Astrocyte (in vitro differentiated cells and primary cell): ENCODE data around the gene SLC35A3. TPM values are rescaled to one million over a fixed set of nuclear protein-coding genes. Genes with fewer than 3 reads are reported as not detected.

ENCODE experiments used
- DNase-seq: peaks from one replicate; pipeline ENCODE4 v3.0.0-alpha.2; 2010; ENCODE audit warnings: low read depth
- FAIRE-seq: peaks from 2 replicates; lab custom pipeline; 2011; peaks lifted over from hg19 to GRCh38; lab: Jason Lieb, UNC
- H2AFZ ChIP-seq: 2 replicates; pipeline ENCODE4 v1.6.0; 2012; ENCODE audit warnings: low read depth, low read length, inconsistent platforms
- H3K27ac ChIP-seq: 2 replicates; pipeline ENCODE4 v1.5.1; 2011; ENCODE audit warnings: low read depth, low read length, inconsistent platforms
- H3K27me3 ChIP-seq: 2 replicates; pipeline ENCODE4 v1.6.0; 2011; ENCODE audit warnings: low read length, inconsistent platforms; ENCODE audit not compliant: insufficient read depth
- H3K36me3 ChIP-seq: 2 replicates; pipeline ENCODE4 v1.5.1; 2011; ENCODE audit warnings: low read length, inconsistent platforms; ENCODE audit not compliant: insufficient read depth
- H3K4me1 ChIP-seq: 2 replicates; pipeline ENCODE4 v1.5.1; 2011; ENCODE audit warnings: low read length, inconsistent platforms; ENCODE audit not compliant: insufficient read depth
- H3K4me2 ChIP-seq: 2 replicates; pipeline ENCODE4 v1.6.0; 2012; ENCODE audit warnings: low read length, inconsistent platforms
- H3K4me3 ChIP-seq: 2 replicates; pipeline ENCODE4 v1.5.1; 2011; ENCODE audit warnings: low read depth, mild to moderate bottlenecking, low read length, inconsistent platforms; ENCODE audit not compliant: insufficient read depth
- H3K79me2 ChIP-seq: 2 replicates; pipeline ENCODE4 v1.6.0; 2012; ENCODE audit warnings: mild to moderate bottlenecking, low read length, inconsistent platforms; ENCODE audit not compliant: insufficient read depth
- H3K9ac ChIP-seq: 2 replicates; pipeline ENCODE4 v1.6.0; 2012; ENCODE audit warnings: mild to moderate bottlenecking, low read length, inconsistent platforms
- H3K9me3 ChIP-seq: 2 replicates; pipeline ENCODE4 v1.5.1; 2012; ENCODE audit warnings: low read depth, mild to moderate bottlenecking, low read length, inconsistent platforms; ENCODE audit not compliant: insufficient read depth
- H4K20me1 ChIP-seq: 2 replicates; pipeline ENCODE4 v1.6.0; 2012; ENCODE audit warnings: low read length, inconsistent platforms; ENCODE audit not compliant: insufficient read depth
- H3K27ac Mint-ChIP-seq: one replicate; pipeline ENCODE4 v1.8.0; 2021; ENCODE audit warnings: mild to moderate bottlenecking, mixed read lengths; ENCODE audit not compliant: unreplicated experiment
- H3K27me3 Mint-ChIP-seq: one replicate; pipeline ENCODE4 v1.8.0; 2021; ENCODE audit warnings: low read depth, mixed read lengths; ENCODE audit not compliant: unreplicated experiment
- H3K36me3 Mint-ChIP-seq: one replicate; pipeline ENCODE4 v1.8.0; 2021; ENCODE audit warnings: low read depth, mixed read lengths; ENCODE audit not compliant: unreplicated experiment
- H3K4me1 Mint-ChIP-seq: one replicate; pipeline ENCODE4 v1.8.0; 2021; ENCODE audit warnings: low read depth, mixed read lengths; ENCODE audit not compliant: unreplicated experiment
- H3K4me3 Mint-ChIP-seq: one replicate; pipeline ENCODE4 v1.8.0; 2021; ENCODE audit warnings: mild to moderate bottlenecking, moderate library complexity, mixed read lengths; ENCODE audit not compliant: unreplicated experiment
- H3K9me3 Mint-ChIP-seq: one replicate; pipeline ENCODE4 v1.8.0; 2021; ENCODE audit warnings: mild to moderate bottlenecking, mixed read lengths; ENCODE audit not compliant: unreplicated experiment
- CTCF ChIP-seq: IDR thresholded peaks from 2 replicates; pipeline ENCODE4 v1.5.1; 2011; ENCODE audit warnings: low read depth, mild to moderate bottlenecking, inconsistent platforms, low read length, moderate library complexity; ENCODE audit not compliant: insufficient read depth
- EZH2 ChIP-seq: IDR thresholded peaks from 2 replicates; pipeline ENCODE4 v1.6.1; 2012; ENCODE audit warnings: mild to moderate bottlenecking, low read length, inconsistent platforms; ENCODE audit not compliant: insufficient read depth
- total RNA-seq: library from RNA; stranded (reverse); gene quantifications from 2 replicates; pipeline ENCODE4 v1.2.1, GENCODE V29; 2021

SLC35A3 gene
- total RNA-seq, 1 donor from 2014 or later = 20.5 TPM

- no peak overlapping the region for H3K4me3 ChIP-seq
- no peaks in the 10 kb centered on the region for H3K4me1 ChIP-seq
- no peak overlapping the region for H2AFZ ChIP-seq
- FAIRE-seq (no peak), DNase-seq (no peak)
- no peak for TF ChIP-seq CTCF
- no peak for TF ChIP-seq EZH2
- Mint-ChIP-seq H3K4me3 (no peak overlapping the region), H3K9me3 (peaks cover 2% of the 10 kb centered on the region), H3K27me3 (no peaks in the 10 kb centered on the region), H3K27ac (no peak overlapping the region), H3K4me1 (no peaks in the 10 kb centered on the region), H3K36me3 (peaks cover 8% of the 10 kb centered on the region)
- no peak overlapping the region for H3K27ac ChIP-seq
- H3K9ac ChIP-seq = no peak overlapping the region
- H3K4me2 ChIP-seq = no peak overlapping the region
- H3K79me2 ChIP-seq = peaks cover 30% of the 10 kb centered on the region
- peaks cover 7% of the 10 kb centered on the region for H3K9me3 ChIP-seq
- H3K36me3 ChIP-seq = no peaks in the 10 kb centered on the region
- no peaks in the 10 kb centered on the region for H3K27me3 ChIP-seq
- peaks cover 10% of the 10 kb centered on the region for H4K20me1 ChIP-seq
Measured at GRCh38 chr1:99992760-99993467, 23.1 kb downstream of the SLC35A3 start.

- Histone ChIP-seq H4K20me1 (peaks cover 9% of the 10 kb centered on the region), H3K4me1 (no peaks in the 10 kb centered on the region), H3K9me3 (peaks cover 7% of the 10 kb centered on the region), H3K27ac (no peak overlapping the region), H3K36me3 (no peaks in the 10 kb centered on the region), H3K4me2 (no peak overlapping the region), H3K27me3 (no peaks in the 10 kb centered on the region), H3K9ac (no peak overlapping the region), H3K4me3 (no peak overlapping the region), H3K79me2 (peaks cover 25% of the 10 kb centered on the region), H2AFZ (no peak overlapping the region)
- Mint-ChIP-seq H3K27ac (no peak overlapping the region), H3K4me1 (no peaks in the 10 kb centered on the region), H3K36me3 (peaks cover 8% of the 10 kb centered on the region), H3K4me3 (no peak overlapping the region), H3K9me3 (peaks cover 2% of the 10 kb centered on the region), H3K27me3 (no peaks in the 10 kb centered on the region)
- TF ChIP-seq EZH2 (no peak), CTCF (no peak)
- FAIRE-seq = no peak
- no peak for DNase-seq
Measured at GRCh38 chr1:99993468-99993845, 23.7 kb downstream of the SLC35A3 start.

- Histone ChIP-seq H3K36me3 (no peaks in the 10 kb centered on the region), H3K4me2 (no peak overlapping the region), H3K27me3 (no peaks in the 10 kb centered on the region), H3K27ac (no peak overlapping the region), H3K4me3 (no peak overlapping the region), H3K9me3 (peaks cover 7% of the 10 kb centered on the region), H3K9ac (no peak overlapping the region), H3K4me1 (no peaks in the 10 kb centered on the region), H3K79me2 (peaks cover 19% of the 10 kb centered on the region), H2AFZ (no peak overlapping the region), H4K20me1 (peaks cover 5% of the 10 kb centered on the region)
- Mint-ChIP-seq H3K4me1 (no peaks in the 10 kb centered on the region), H3K4me3 (no peak overlapping the region), H3K9me3 (peaks cover 2% of the 10 kb centered on the region), H3K27me3 (no peaks in the 10 kb centered on the region), H3K27ac (no peak overlapping the region), H3K36me3 (peaks cover 8% of the 10 kb centered on the region)
- DNase-seq (no peak), FAIRE-seq (no peak)
- TF ChIP-seq EZH2 (no peak), CTCF (no peak)
Measured at GRCh38 chr1:99994496-99994895, 24.7 kb downstream of the SLC35A3 start.
